ENCODE data around the gene GNAT1. TPM values are rescaled to one million over a fixed set of nuclear protein-coding genes. Genes with fewer than 3 reads are reported as not detected.
"Not testable (repeated sequence)": the region's sequence is repeated elsewhere in the genome, so short reads cannot be mapped to it uniquely, and the experiment has no call there.

GNAT1 gene
- total RNA-seq, 1 experiment from 2014 or later: not detected

DNA sequence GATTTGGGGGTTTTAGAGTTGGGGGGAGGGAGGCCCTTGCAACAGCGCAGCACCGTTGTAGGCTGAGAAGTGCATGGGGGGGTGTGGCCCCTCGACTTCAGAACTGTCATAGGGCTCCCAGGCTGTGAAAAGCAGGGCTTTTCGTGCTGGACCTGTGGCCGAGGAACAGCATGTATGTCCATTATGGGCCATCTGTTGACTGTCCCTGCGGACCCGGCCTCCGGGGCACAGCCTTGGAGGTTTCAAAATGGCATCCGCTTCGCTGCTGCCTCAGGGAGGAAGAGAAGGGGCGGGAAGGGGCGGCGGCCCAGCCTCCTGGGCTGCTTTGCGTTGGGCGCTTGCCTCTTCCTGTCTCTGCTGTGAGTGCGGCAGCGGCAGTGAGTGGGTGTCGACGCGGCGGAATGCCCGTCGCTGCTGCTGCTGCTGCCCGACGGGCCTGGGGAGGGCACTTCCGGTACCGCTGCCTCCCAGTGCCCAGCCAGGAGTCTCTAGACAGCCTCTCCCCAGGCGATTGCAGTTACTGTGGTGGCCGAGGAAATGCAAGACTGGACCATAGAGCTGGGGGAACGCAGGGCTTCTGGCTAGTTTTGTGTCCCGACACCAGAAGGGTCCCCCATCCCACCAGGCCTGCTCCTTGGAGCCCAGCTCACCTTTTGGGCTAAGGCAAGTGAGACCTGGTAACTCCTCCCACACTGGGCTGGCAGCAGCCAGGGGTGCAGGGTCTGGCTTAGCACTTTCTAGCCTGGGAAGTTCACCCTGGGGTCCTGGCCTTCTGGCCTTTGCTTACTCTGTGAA is 46.5 kb downstream of the GNAT1 start:
- no peaks in the 10 kb centered on the region for H3K27me3 ChIP-seq (ENCODE audit: control insufficient read depth, insufficient read depth, low read length)
- H3K36me3 ChIP-seq (replicated peaks; ENCODE audit: control insufficient read depth, insufficient read depth, low read length): no peaks in the 10 kb centered on the region; the same call in 1 of the 2 replicates
- DNase-seq: peak; percentile 86
- H3K4me3 ChIP-seq (ENCODE audit: insufficient read depth, low read depth, low read length): peak overlapping the region; percentile 52

GRCh38 chr3:50238549-50239026 is 47.2 kb downstream of the GNAT1 start:
- Histone ChIP-seq H3K4me3 (ENCODE audit: insufficient read depth, low read depth, low read length) (peak overlapping the region; percentile 52; the same call in 1 of the 2 replicates), H3K36me3 (replicated peaks; ENCODE audit: control insufficient read depth, insufficient read depth, low read length) (no peaks in the 10 kb centered on the region; the same call in 1 of the 2 replicates), H3K27me3 (ENCODE audit: control insufficient read depth, insufficient read depth, low read length) (no peaks in the 10 kb centered on the region)
- peak; percentile 68 for DNase-seq

GRCh38 chr3:50239649-50240048 is 48.2 kb downstream of the GNAT1 start:
- no peaks in the 10 kb centered on the region; the same call in 1 of the 2 replicates for H3K36me3 ChIP-seq (replicated peaks; ENCODE audit: control insufficient read depth, insufficient read depth, low read length)
- no peak overlapping the region for H3K4me3 ChIP-seq (ENCODE audit: insufficient read depth, low read depth, low read length)
- DNase-seq: peak; percentile 50
- no peaks in the 10 kb centered on the region for H3K27me3 ChIP-seq (ENCODE audit: control insufficient read depth, insufficient read depth, low read length)

DNA sequence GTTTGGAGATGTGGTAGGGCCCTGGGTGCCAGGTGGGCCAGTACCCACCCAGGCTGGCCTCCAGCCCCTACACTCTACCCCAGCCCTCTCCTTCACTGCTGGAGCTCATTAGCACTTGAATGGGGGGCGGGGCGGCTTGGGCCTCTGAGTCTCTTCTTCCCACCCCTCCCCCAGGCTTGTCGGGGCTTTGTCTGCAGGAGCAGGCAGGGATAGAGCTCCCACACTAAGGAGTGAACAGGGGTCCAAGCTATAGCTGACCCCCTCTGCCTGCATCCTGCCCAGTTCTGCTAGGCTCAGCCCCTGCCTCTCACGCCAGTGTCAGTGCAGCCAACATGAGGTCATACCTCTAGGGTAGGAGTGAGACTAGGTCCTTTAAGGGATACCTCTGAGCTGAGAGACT is 49.8 kb downstream of the GNAT1 start:
- Histone ChIP-seq H3K4me3 (ENCODE audit: insufficient read depth, low read depth, low read length) (no peak overlapping the region), H3K36me3 (replicated peaks; ENCODE audit: control insufficient read depth, insufficient read depth, low read length) (no peaks in the 10 kb centered on the region; the same call in 1 of the 2 replicates), H3K27me3 (ENCODE audit: control insufficient read depth, insufficient read depth, low read length) (no peaks in the 10 kb centered on the region)
- DNase-seq: peak; percentile 95

GRCh38 chr3:50241713-50242380 is 50.4 kb downstream of the GNAT1 start:
- no peak overlapping the region for H3K4me3 ChIP-seq (ENCODE audit: insufficient read depth, low read depth, low read length)

DNA sequence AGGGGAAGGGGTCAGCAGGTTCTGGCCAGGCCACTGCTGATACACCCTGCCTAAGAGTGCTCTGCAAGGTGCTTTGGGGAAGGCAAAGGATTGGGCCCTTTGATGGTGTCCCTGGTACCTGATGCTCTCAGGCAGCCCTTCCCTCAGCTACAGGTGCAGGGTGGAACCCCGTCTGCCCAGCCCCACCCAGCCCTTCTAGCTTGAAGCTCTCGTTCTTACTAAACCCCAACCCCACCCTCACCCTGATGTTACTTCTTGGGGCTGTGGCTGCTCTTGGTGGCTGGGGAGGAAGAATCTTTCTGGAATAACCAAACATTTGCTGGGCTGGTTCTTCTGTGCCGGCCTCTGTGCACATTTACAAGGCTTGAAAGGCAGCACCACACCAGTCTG is 51.0 kb downstream of the GNAT1 start:
- Histone ChIP-seq H3K27me3 (ENCODE audit: control insufficient read depth, insufficient read depth, low read length) (no peaks in the 10 kb centered on the region), H3K36me3 (replicated peaks; ENCODE audit: control insufficient read depth, insufficient read depth, low read length) (peaks cover 2% of the 10 kb centered on the region), H3K4me3 (ENCODE audit: insufficient read depth, low read depth, low read length) (no peak overlapping the region)
- DNase-seq: no peak

More at GRCh38 chr3:50241713-50242380, 50.4 kb downstream of the GNAT1 start:
- DNase-seq: no peak
- no peaks in the 10 kb centered on the region; the same call in 1 of the 2 replicates for H3K36me3 ChIP-seq (replicated peaks; ENCODE audit: control insufficient read depth, insufficient read depth, low read length)
- no peaks in the 10 kb centered on the region for H3K27me3 ChIP-seq (ENCODE audit: control insufficient read depth, insufficient read depth, low read length)

GRCh38 chr3:50242851-50243542 is 51.6 kb downstream of the GNAT1 start:
- Histone ChIP-seq H3K36me3 (replicated peaks; ENCODE audit: control insufficient read depth, insufficient read depth, low read length) (peaks cover 4% of the 10 kb centered on the region), H3K4me3 (ENCODE audit: insufficient read depth, low read depth, low read length) (no peak overlapping the region), H3K27me3 (ENCODE audit: control insufficient read depth, insufficient read depth, low read length) (no peaks in the 10 kb centered on the region)
- DNase-seq: peak; percentile 70

DNA sequence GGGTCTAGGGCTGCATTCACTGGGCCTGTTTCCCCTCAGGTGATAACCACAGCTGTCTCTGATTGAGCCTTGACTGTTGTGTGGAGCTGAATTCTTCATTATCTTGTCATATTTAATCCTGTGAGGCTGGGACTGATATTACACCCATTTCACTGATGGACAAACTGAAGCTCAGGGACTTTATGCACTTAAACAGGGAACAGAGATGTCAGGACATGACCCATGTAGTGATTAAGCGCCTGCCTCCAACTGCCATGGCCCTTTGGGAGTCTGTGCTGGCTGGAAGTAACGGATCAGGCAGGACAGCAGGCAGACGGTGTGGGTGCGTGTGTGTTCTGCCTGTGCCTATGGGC is 52.1 kb downstream of the GNAT1 start:
- peaks cover 4% of the 10 kb centered on the region for H3K36me3 ChIP-seq (replicated peaks; ENCODE audit: control insufficient read depth, insufficient read depth, low read length)
- H3K4me3 ChIP-seq (ENCODE audit: insufficient read depth, low read depth, low read length): no peak overlapping the region
- DNase-seq: no peak
- H3K27me3 ChIP-seq (ENCODE audit: control insufficient read depth, insufficient read depth, low read length): no peaks in the 10 kb centered on the region

GRCh38 chr3:50244813-50245212 is 53.4 kb downstream of the GNAT1 start:
- H3K4me3 ChIP-seq (ENCODE audit: insufficient read depth, low read depth, low read length); H3K36me3 ChIP-seq (replicated peaks; ENCODE audit: control insufficient read depth, insufficient read depth, low read length); H3K27me3 ChIP-seq (ENCODE audit: control insufficient read depth, insufficient read depth, low read length); DNase-seq: not testable (repeated sequence)

DNA sequence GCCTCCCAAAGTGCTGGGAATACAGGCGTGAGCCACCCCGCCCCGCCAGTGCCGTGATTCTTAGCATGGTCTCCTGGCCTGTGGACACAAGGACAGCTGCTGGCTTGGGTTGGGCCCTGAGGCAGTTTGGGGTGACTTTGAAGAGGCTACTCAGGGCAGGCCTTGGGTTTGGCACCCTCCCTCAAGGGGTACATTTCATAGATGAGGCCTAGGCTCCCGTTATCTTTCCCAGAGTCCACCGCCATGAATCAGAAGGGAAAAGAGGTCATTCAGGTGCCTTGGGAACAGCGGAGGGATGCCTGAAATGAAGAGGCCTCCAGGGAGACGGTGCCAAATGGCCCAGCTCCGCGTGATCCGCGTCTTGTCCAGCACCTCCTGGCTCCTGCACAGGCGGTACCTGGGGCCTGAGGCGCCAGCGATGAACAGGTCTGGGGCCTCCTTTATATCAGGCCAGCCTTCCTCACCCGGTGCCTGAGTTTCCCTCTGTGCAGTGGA is 53.9 kb downstream of the GNAT1 start:
- H3K4me3 ChIP-seq (ENCODE audit: insufficient read depth, low read depth, low read length): no peak overlapping the region
- no peaks in the 10 kb centered on the region for H3K27me3 ChIP-seq (ENCODE audit: control insufficient read depth, insufficient read depth, low read length)
- H3K36me3 ChIP-seq (replicated peaks; ENCODE audit: control insufficient read depth, insufficient read depth, low read length): peaks cover 4% of the 10 kb centered on the region
- peak; percentile 56 for DNase-seq

DNA sequence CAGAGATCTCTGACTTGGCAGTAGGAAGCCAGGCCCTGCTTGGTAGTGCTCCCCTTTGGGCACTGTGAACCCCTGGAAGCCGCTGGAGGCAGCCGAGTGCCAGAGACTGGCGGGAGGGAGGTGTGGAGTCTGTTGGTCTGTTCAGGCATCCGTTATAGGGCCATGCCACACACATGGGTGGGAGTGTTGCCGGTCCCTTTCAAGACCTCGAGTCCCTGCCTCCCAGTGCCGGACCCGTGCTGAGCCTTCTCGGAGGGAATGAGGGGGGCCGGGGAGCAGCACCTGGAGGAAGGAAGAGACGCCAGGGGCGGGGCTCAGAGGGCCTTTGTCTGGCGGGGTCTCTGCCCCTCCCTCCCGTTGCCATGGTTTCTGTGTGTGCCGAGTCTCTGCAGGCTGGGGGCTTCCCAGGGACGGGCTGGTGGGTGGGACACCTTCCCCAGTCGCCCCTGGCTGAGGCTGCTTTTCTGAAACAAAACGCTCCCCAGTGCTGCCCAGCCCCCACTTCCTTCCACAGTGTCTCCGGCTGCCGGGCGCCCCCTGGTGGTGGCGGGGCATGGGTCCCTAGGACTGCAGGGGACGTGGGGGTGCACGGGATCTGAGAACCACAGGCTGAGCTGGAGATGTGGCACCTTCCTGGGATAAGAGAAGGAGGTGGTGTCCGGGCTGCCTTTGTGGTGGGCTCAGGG is 54.6 kb downstream of the GNAT1 start:
- peak; percentile 96 for DNase-seq
- peak overlapping the region; percentile 6; the same call in 1 of the 2 replicates for H3K4me3 ChIP-seq (ENCODE audit: insufficient read depth, low read depth, low read length)
- peaks cover 4% of the 10 kb centered on the region for H3K36me3 ChIP-seq (replicated peaks; ENCODE audit: control insufficient read depth, insufficient read depth, low read length)
- no peaks in the 10 kb centered on the region for H3K27me3 ChIP-seq (ENCODE audit: control insufficient read depth, insufficient read depth, low read length)

- DNase-seq: peak; percentile 72
- Histone ChIP-seq H3K36me3 (replicated peaks; ENCODE audit: control insufficient read depth, insufficient read depth, low read length) (peaks cover 4% of the 10 kb centered on the region), H3K4me3 (ENCODE audit: insufficient read depth, low read depth, low read length) (no peak overlapping the region), H3K27me3 (ENCODE audit: control insufficient read depth, insufficient read depth, low read length) (no peaks in the 10 kb centered on the region)
These were observed 55.1 kb downstream of the GNAT1 start for GRCh38 chr3:50246517-50246954.

All from H7 (cell line).